Measurements from ENCODE around the gene AACS. TPM values are rescaled to one million over a fixed set of nuclear protein-coding genes. Genes with fewer than 3 reads are reported as not detected.

Gene AACS, protein sequence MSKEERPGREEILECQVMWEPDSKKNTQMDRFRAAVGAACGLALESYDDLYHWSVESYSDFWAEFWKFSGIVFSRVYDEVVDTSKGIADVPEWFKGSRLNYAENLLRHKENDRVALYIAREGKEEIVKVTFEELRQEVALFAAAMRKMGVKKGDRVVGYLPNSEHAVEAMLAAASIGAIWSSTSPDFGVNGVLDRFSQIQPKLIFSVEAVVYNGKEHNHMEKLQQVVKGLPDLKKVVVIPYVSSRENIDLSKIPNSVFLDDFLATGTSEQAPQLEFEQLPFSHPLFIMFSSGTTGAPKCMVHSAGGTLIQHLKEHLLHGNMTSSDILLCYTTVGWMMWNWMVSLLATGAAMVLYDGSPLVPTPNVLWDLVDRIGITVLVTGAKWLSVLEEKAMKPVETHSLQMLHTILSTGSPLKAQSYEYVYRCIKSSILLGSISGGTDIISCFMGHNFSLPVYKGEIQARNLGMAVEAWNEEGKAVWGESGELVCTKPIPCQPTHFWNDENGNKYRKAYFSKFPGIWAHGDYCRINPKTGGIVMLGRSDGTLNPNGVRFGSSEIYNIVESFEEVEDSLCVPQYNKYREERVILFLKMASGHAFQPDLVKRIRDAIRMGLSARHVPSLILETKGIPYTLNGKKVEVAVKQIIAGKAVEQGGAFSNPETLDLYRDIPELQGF
- total RNA-seq (10 to 100 TPM; 18.0 to 33.5 TPM), polyA plus RNA-seq (10 to 100 TPM; 15.4 to 17.2 TPM)
- long read RNA-seq, donor 1, transcript AACS-201 (18 exons, 3,316 nt) = major isoform, 8 of 8 reads
- long read RNA-seq, donor 1, partial matches to known transcripts = 0 of 8 reads
- long read RNA-seq, donor 1, other reads (novel, unspliced or antisense) = 0 of 8 reads
- long read RNA-seq, donor 2, partial matches to known transcripts = 0 of 1 reads
- long read RNA-seq, donor 2, other reads (novel, unspliced or antisense) = 0 of 1 reads
- long read RNA-seq, donor 3, partial matches to known transcripts = 5 of 5 reads
- long read RNA-seq, donor 3, other reads (novel, unspliced or antisense) = 0 of 5 reads
- long read RNA-seq, donor 4 = 0 reads
- long read RNA-seq, donor 5, partial matches to known transcripts = 13 of 15 reads
- long read RNA-seq, donor 5, other reads (novel, unspliced or antisense) = 0 of 15 reads

GRCh38 chr12:125065021-125065918 is at the start of gene AACS:
AACS (plus strand) TSS chr12:125065435; CDS start chr12:125065585, 150 bp downstream.
- ATAC-seq (ENCODE audit: insufficient read depth, low FRiP score) (peak; percentile 97), DNase-seq (peak; percentile 80 to 89 (median 86))
- WGBS, 2 donors = 0 to 1% methylated on average over 50 to 80 of the region's 80 CpGs
- Histone ChIP-seq H3K36me3 (ENCODE audit: control insufficient read depth in 4 of 4, insufficient read depth in 4 of 4, low read length in 4 of 4) (no peaks in the 10 kb centered on the region), H3K9me3 (ENCODE audit: control insufficient read depth in 4 of 4, insufficient read depth in 3 of 4, low read length in 3 of 4) (no peaks in the 10 kb centered on the region), H3K4me1 (ENCODE audit: control insufficient read depth in 5 of 5, insufficient read depth in 5 of 5, low read length in 5 of 5) (peaks cover 0 to 17% (median 0%) of the 10 kb centered on the region in 5 donors), H3K9ac (ENCODE audit: insufficient read depth in 1 of 2, low read length in 2 of 2) (peak within 1 kb of the TSS; percentile 68 to 85), H3K4me3 (peak within 1 kb of the TSS; percentile 60), H3K27me3 (ENCODE audit: control insufficient read depth in 3 of 3, insufficient read depth in 3 of 3, low read length in 2 of 3) (no peaks in the 10 kb centered on the region), H3K27ac (ENCODE audit: low read depth in 1 of 2, low read length in 1 of 2) (peak within 1 kb of the TSS; percentile 20 to 85)
- TF ChIP-seq CTCF (IDR thresholded peaks at IDR 0.05; ENCODE audit: control extremely low read depth, extremely low read depth) = no peak

- no peak for TF ChIP-seq CTCF (IDR thresholded peaks at IDR 0.05; ENCODE audit: control extremely low read depth, extremely low read depth)
- Histone ChIP-seq H3K27ac (ENCODE audit: low read depth in 1 of 2, low read length in 1 of 2) (no peak overlapping the region), H3K9me3 (ENCODE audit: control insufficient read depth in 4 of 4, insufficient read depth in 3 of 4, low read length in 3 of 4) (no peaks in the 10 kb centered on the region), H3K4me3 (no peak overlapping the region), H3K36me3 (ENCODE audit: control insufficient read depth in 4 of 4, insufficient read depth in 4 of 4, low read length in 4 of 4) (peaks cover 0 to 5% (median 1%) of the 10 kb centered on the region in 4 donors), H3K4me1 (ENCODE audit: control insufficient read depth in 5 of 5, insufficient read depth in 5 of 5, low read length in 5 of 5) (no peaks in the 10 kb centered on the region), H3K27me3 (ENCODE audit: control insufficient read depth in 3 of 3, insufficient read depth in 3 of 3, low read length in 2 of 3) (no peaks in the 10 kb centered on the region), H3K9ac (ENCODE audit: insufficient read depth in 1 of 2, low read length in 2 of 2) (no peak overlapping the region)
- 93 to 95% methylated on average over 24 of the region's 24 CpGs for WGBS, 2 donors
- ATAC-seq (ENCODE audit: insufficient read depth, low FRiP score) (no peak), DNase-seq (no peak)
Observed at GRCh38 chr12:125015680-125016310, 49.4 kb upstream of the AACS start.

DNA sequence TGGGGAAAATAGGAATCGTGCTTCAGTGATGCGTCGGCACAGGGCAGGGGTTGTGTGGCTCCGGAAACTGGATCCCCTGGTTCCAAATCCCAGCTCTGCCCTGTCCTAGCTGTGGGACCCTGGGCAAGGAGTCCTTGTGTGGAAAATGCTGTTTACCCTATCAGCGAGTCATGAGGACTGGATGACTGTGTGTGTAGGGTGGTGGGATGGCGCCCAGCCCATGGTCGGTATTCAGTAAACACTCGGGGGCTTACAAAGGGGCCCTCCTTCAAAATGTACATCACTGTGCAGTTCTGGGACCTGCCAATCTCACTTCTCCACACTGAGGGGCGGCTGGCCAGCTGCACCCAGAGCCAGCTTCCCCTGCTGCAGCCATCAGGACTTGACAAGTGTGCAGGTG is 47.4 kb upstream of the AACS start:
- H3K36me3 ChIP-seq (ENCODE audit: control insufficient read depth in 4 of 4, insufficient read depth in 4 of 4, low read length in 4 of 4) = peaks cover 0 to 5% (median 1%) of the 10 kb centered on the region in 4 donors
- WGBS, 2 donors = 96 to 99% methylated on average over 9 of the region's 9 CpGs
- no peak overlapping the region for H3K4me3 ChIP-seq
- TF ChIP-seq CTCF (IDR thresholded peaks at IDR 0.05; ENCODE audit: control extremely low read depth, extremely low read depth) = no peak
- ATAC-seq (ENCODE audit: insufficient read depth, low FRiP score) (no peak), DNase-seq (no peak)
- no peak overlapping the region for H3K27ac ChIP-seq (ENCODE audit: low read depth in 1 of 2, low read length in 1 of 2)
- no peaks in the 10 kb centered on the region for H3K27me3 ChIP-seq (ENCODE audit: control insufficient read depth in 3 of 3, insufficient read depth in 3 of 3, low read length in 2 of 3)
- H3K9ac ChIP-seq (ENCODE audit: insufficient read depth in 1 of 2, low read length in 2 of 2) = no peak overlapping the region
- H3K9me3 ChIP-seq (ENCODE audit: control insufficient read depth in 4 of 4, insufficient read depth in 3 of 4, low read length in 3 of 4) = no peaks in the 10 kb centered on the region
- no peaks in the 10 kb centered on the region for H3K4me1 ChIP-seq (ENCODE audit: control insufficient read depth in 5 of 5, insufficient read depth in 5 of 5, low read length in 5 of 5)
